B cell (primary cell): ENCODE results near the gene NAGPA. TPM values are rescaled to one million over a fixed set of nuclear protein-coding genes. Genes with fewer than 3 reads are reported as not detected.

Source experiments
- ATAC-seq: fragments of 200-7000 bp; cut with Tn5 transposase; one replicate; pipeline ENCODE4 v1.10.0; 2021; ENCODE audit warnings: low read depth, mild to moderate bottlenecking, moderate number of reproducible peaks, moderate library complexity
- CTCF ChIA-PET: fragments of 350-600 bp; sonication (Branson Sonifier 250); formaldehyde crosslinking; loops from one replicate; lab custom pipeline; 2021; ENCODE audit warnings: antibody characterized with exemption, inconsistent platforms; lab: Charles Lee
- POLR2A ChIA-PET: fragments of 350-600 bp; sonication (Branson Sonifier 250); formaldehyde crosslinking; loops from one replicate; lab custom pipeline; 2021; ENCODE audit warnings: antibody characterized with exemption; lab: Charles Lee
- DNase-seq: peaks from one replicate; pipeline ENCODE4 v3.0.0; 2013
- H2AFZ ChIP-seq: 2 replicates; pipeline ENCODE4 v1.6.1; 2012; ENCODE audit warnings: mild to moderate bottlenecking, low read depth, low read length; ENCODE audit not compliant: insufficient read depth, poor library complexity, severe bottlenecking
- H3K27ac ChIP-seq, 2 donors: 1 replicate in 1 of 2; 2 replicates in 1 of 2; pipeline ENCODE4 v1.5.1; 2012 to 2013; ENCODE audit warnings: low read length in 2 of 2, mild to moderate bottlenecking in 2 of 2, moderate library complexity in 1 of 2
- H3K27me3 ChIP-seq, 4 experiments: fragments of 200-600 bp in 1 of 4; sonication (generic) in 1 of 4; replicated peaks in 1 of 4; 1 replicate in 2 of 4; 2 replicates in 2 of 4; pipeline versions ENCODE4 v1.6.1 to v1.7.0; 2013 to 2016; ENCODE audit warnings: low read length in 3 of 4, mild to moderate bottlenecking in 2 of 4, mixed read lengths in 1 of 4, moderate library complexity in 1 of 4; ENCODE audit not compliant: insufficient read depth in 4 of 4, control insufficient read depth in 3 of 4; ENCODE audit errors: control extremely low read depth in 1 of 4
- H3K36me3 ChIP-seq, 2 experiments: replicated peaks in 1 of 2; 1 replicate in 1 of 2; 2 replicates in 1 of 2; pipeline versions ENCODE4 v1.6.1 to v1.7.1; 2013; ENCODE audit warnings: low read length in 1 of 2; ENCODE audit not compliant: insufficient read depth in 2 of 2, control insufficient read depth in 1 of 2; ENCODE audit errors: control extremely low read depth in 1 of 2, extremely low read depth in 1 of 2
- H3K4me1 ChIP-seq, 2 donors: fragments of 200-600 bp in 1 of 2; sonication (generic) in 1 of 2; 1 replicate in 1 of 2; 2 replicates in 1 of 2; pipeline versions ENCODE4 v1.5.1 to v1.6.1; 2013 to 2017; ENCODE audit warnings: low read length in 2 of 2; ENCODE audit not compliant: control insufficient read depth in 2 of 2, insufficient read depth in 2 of 2
- H3K4me2 ChIP-seq: replicated peaks from 2 replicates; pipeline ENCODE3; 2012; ENCODE audit warnings: mild to moderate bottlenecking, low read depth, low read length; ENCODE audit not compliant: poor library complexity, severe bottlenecking
- H3K4me3 ChIP-seq, 5 experiments: fragments of 200-600 bp in 1 of 5; sonication (generic) in 1 of 5; 1 replicate in 3 of 5; 2 replicates in 2 of 5; pipeline versions ENCODE4 v1.5.1 to v1.7.0; 2011 to 2016; ENCODE audit warnings: low read length in 4 of 5, mild to moderate bottlenecking in 4 of 5, low read depth in 2 of 5, control low read depth in 1 of 5, moderate library complexity in 1 of 5; ENCODE audit not compliant: insufficient read depth in 1 of 5; ENCODE audit errors: control extremely low read depth in 1 of 5, extremely low read depth in 1 of 5
- H3K79me2 ChIP-seq: fragments of 200-600 bp; sonication (generic); one replicate; pipeline ENCODE4 v1.6.0; 2016; ENCODE audit warnings: low read length; ENCODE audit not compliant: control insufficient read depth, insufficient read depth
- H3K9ac ChIP-seq: fragments of 200-600 bp; sonication (generic); 2 replicates; pipeline ENCODE4 v1.6.1; 2017; ENCODE audit warnings: mild to moderate bottlenecking, low read length, moderate library complexity
- H3K9me3 ChIP-seq, 3 donors: one replicate each; pipeline versions ENCODE4 v1.6.1 to v1.7.1; 2013; ENCODE audit warnings: low read length in 2 of 3; ENCODE audit not compliant: control insufficient read depth in 2 of 3, insufficient read depth in 1 of 3; ENCODE audit errors: control extremely low read depth in 1 of 3
- H4K20me1 ChIP-seq: 2 replicates; pipeline ENCODE4 v1.6.0; 2012; ENCODE audit warnings: mild to moderate bottlenecking, low read length; ENCODE audit not compliant: insufficient read depth, control insufficient read depth, poor library complexity, severe bottlenecking
- H3K27ac Mint-ChIP-seq: one replicate; pipeline ENCODE4 v1.8.0; 2021; ENCODE audit warnings: mixed read lengths
- H3K27me3 Mint-ChIP-seq: one replicate; pipeline ENCODE4 v1.8.0; 2021; ENCODE audit warnings: mixed read lengths
- H3K4me1 Mint-ChIP-seq: one replicate; pipeline ENCODE4 v1.8.0; 2021; ENCODE audit warnings: mixed read lengths
- H3K4me3 Mint-ChIP-seq: one replicate; pipeline ENCODE4 v1.8.0; 2021; ENCODE audit warnings: mixed read lengths
- H3K9me3 Mint-ChIP-seq: one replicate; pipeline ENCODE4 v1.8.0; 2022; ENCODE audit warnings: mixed read lengths; ENCODE audit not compliant: insufficient read depth
- CTCF ChIP-seq: fragments of 200-600 bp; IDR thresholded peaks from one replicate; pipeline ENCODE4 v1.8.0; 2022; ENCODE audit warnings: antibody characterized with exemption, mild to moderate bottlenecking
- EZH2 ChIP-seq: IDR thresholded peaks from 2 replicates; pipeline ENCODE4 v1.6.1; 2012; ENCODE audit warnings: borderline replicate concordance, low read depth, mild to moderate bottlenecking, moderate library complexity, low read length; ENCODE audit not compliant: insufficient read depth, poor library complexity, severe bottlenecking
- WGBS: methylation state at CpG from one replicate; pipeline ENCODE4 v1.1.5; 2013; ENCODE audit warnings: missing lambda C conversion rate; ENCODE audit not compliant: insufficient coverage; 5-methylcytosine and 5-hydroxymethylcytosine counted together
- intact Hi-C: fragments of 100-400 bp; cut with micrococcal nuclease; formaldehyde crosslinking; loops from one replicate; pipeline ENCODE4 v1.10.0; 2022
- polyA plus RNA-seq: library from polyadenylated mRNA; depleted of rRNA; stranded (reverse); fragments of >200 nt; gene quantifications from 2 replicates; pipeline ENCODE4 v1.2.3, GENCODE V29; 2012
- total RNA-seq, 2 donors: library from RNA; stranded (reverse); fragments of 120-200 nt in 1 of 2; gene quantifications; 1 replicate in 1 of 2; 2 replicates in 1 of 2; pipeline versions ENCODE4 v1.2.3 to v1.2.4, GENCODE V29; 2013 to 2022

NAGPA gene
- total and polyA plus RNA-seq, 2 donors (not counting 1 experiment from before 2014, with no cell fraction given) = 38.4 to 38.6 TPM

DNA sequence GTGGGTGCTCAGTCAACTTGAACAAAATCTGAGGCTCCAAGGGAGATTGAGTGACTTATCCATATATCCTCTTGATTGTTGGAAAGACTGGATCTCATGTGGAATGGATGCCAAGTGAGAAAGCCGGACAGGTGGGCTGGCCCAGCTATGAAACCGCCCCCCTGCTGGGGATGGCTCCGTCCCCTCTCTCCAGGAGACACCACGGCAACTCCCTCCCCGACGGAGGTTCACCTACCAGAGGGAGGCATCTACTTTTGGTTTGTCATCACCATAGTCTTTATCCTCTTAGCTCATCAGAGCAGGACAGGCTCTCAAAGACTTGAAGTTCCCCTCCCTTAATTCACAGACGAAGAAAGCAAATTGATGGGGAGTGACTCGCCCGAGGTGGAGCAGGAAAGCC is 36.1 kb upstream of the NAGPA start:
- Histone ChIP-seq H4K20me1 (no peaks in the 10 kb centered on the region), H3K9ac (no peak overlapping the region), H3K36me3 (peaks cover 0 to 6% of the 10 kb centered on the region in 2 experiments), H2AFZ (no peak overlapping the region), H3K4me2 (no peak overlapping the region), H3K27ac (no peak overlapping the region), H3K4me3 (no peak overlapping the region), H3K27me3 (no peaks in the 10 kb centered on the region), H3K9me3 (no peaks in the 10 kb centered on the region), H3K4me1 (peaks cover 14 to 18% of the 10 kb centered on the region in 2 donors), H3K79me2 (peaks cover 11% of the 10 kb centered on the region)
- Mint-ChIP-seq H3K4me1 (peaks cover 27% of the 10 kb centered on the region), H3K27me3 (peaks cover 3% of the 10 kb centered on the region), H3K4me3 (no peak overlapping the region), H3K27ac (peak overlapping the region; percentile 54), H3K9me3 (no peaks in the 10 kb centered on the region)
- 97% methylated on average over 6 of the region's 9 CpGs for whole genome bisulfite sequencing
- ChIA-PET CTCF (no interaction called here), POLR2A (no interaction called here)
- intact Hi-C loops = loop anchor here (5.0 kb wide), 1 partner anchor 268 kb away; the partner anchor contains the start of gene ROGDI
- no peak for DNase-seq
- no peak for TF ChIP-seq CTCF
- TF ChIP-seq EZH2 = no peak
- no peak for ATAC-seq

DNA sequence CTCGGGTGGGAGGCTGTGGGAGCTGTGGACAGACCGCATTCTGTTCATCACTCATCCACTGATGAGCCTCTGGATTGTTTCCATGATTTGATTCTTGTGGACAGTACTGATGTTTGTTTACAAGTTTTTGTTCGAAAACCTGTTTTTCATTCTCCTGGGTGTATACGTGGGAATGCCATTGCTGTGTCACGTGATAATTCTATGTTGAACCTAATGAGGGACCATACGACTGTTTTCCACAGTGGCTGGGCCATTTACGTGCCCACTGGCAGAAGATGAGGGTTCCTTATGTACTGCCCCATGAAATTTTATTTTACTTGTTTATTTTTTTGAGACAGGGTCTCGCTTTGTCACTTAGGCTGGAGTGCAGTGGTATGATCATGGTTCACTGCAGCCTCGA is 35.3 kb upstream of the NAGPA start:
- no peak for ATAC-seq
- CTCF ChIA-PET = no interaction called here
- Mint-ChIP-seq H3K4me1 (peaks cover 25% of the 10 kb centered on the region), H3K4me3 (no peak overlapping the region), H3K27me3 (peaks cover 3% of the 10 kb centered on the region), H3K27ac (no peak overlapping the region), H3K9me3 (no peaks in the 10 kb centered on the region)
- Histone ChIP-seq H3K9me3 (no peaks in the 10 kb centered on the region), H2AFZ (no peak overlapping the region), H3K9ac (no peak overlapping the region), H3K27me3 (no peaks in the 10 kb centered on the region), H4K20me1 (no peaks in the 10 kb centered on the region), H3K4me1 (peaks cover 14 to 18% of the 10 kb centered on the region in 2 donors), H3K27ac (no peak overlapping the region), H3K36me3 (no peaks in the 10 kb centered on the region), H3K79me2 (peaks cover 8% of the 10 kb centered on the region), H3K4me3 (no peak overlapping the region), H3K4me2 (no peak overlapping the region)
- DNase-seq = no peak
- POLR2A ChIA-PET = no interaction called here
- 93% methylated on average over 7 of the region's 9 CpGs for WGBS
- intact Hi-C loops = no loop called here
- TF ChIP-seq EZH2 (no peak), CTCF (no peak)
